PC-9 (cell line): Measurements from ENCODE around the gene SART3.

Experiments used
- EZH2 ChIP-seq: fragments of 200-600 bp; sonication (generic); IDR thresholded peaks from 2 replicates; pipeline ENCODE4 v1.8.0; 2017; ENCODE audit warnings: antibody characterized with exemption, low read depth
- TF ChIP-seq, protein P1 (sequence below): fragments of 200-600 bp; sonication (generic); conservative IDR thresholded peaks from 2 replicates; pipeline ENCODE4 v1.6.1; 2017; ENCODE audit warnings: mixed run types, antibody characterized with exemption, mild to moderate bottlenecking, moderate library complexity

DNA sequence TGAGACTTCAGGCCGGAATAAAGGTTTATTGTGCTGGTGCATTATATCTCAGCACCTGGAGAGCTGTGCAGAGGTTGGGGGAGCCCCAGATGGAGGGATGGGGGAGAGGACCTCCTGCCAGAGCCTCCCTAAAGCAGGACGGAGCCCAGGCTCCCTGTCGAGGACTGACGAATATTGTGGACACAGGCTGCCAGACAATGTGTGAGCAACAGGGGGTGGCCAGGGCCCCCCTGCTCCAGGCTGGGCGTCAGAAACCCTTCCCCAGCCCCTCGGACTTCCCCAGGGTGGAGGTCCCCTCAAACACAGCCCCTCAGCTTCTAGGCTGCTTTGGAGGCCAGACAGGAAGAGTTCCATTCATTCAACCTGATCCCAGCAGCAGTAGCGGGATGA lies 28.9 kb upstream of the SART3 start:
- TF ChIP-seq, protein P1, sequence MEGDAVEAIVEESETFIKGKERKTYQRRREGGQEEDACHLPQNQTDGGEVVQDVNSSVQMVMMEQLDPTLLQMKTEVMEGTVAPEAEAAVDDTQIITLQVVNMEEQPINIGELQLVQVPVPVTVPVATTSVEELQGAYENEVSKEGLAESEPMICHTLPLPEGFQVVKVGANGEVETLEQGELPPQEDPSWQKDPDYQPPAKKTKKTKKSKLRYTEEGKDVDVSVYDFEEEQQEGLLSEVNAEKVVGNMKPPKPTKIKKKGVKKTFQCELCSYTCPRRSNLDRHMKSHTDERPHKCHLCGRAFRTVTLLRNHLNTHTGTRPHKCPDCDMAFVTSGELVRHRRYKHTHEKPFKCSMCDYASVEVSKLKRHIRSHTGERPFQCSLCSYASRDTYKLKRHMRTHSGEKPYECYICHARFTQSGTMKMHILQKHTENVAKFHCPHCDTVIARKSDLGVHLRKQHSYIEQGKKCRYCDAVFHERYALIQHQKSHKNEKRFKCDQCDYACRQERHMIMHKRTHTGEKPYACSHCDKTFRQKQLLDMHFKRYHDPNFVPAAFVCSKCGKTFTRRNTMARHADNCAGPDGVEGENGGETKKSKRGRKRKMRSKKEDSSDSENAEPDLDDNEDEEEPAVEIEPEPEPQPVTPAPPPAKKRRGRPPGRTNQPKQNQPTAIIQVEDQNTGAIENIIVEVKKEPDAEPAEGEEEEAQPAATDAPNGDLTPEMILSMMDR = no peak
- TF ChIP-seq EZH2 = no peak
